Neural cell (in vitro differentiated cells): Measurements from ENCODE around the gene NRBP1. TPM values are rescaled to one million over a fixed set of nuclear protein-coding genes. Genes with fewer than 3 reads are reported as not detected.

ENCODE experiments used
- H2AFZ ChIP-seq: fragments of 200-600, 300-800 bp; sonication (generic), shearing (Covaris generic); 2 replicates; pipeline ENCODE4 v1.6.0; 2014; ENCODE audit warnings: low read depth, mild to moderate bottlenecking, antibody characterized with exemption, low read length, moderate library complexity
- H3F3A ChIP-seq: fragments of 200-600 bp; shearing (Covaris generic); 2 replicates; pipeline ENCODE4 v1.6.1; 2016; ENCODE audit warnings: mild to moderate bottlenecking, moderate library complexity, mixed read lengths, antibody characterized with exemption, low read length; ENCODE audit not compliant: insufficient read depth, poor library complexity, severe bottlenecking
- H3K27ac ChIP-seq: fragments of 200-600, 300-800 bp; sonication (generic), shearing (Covaris generic); 2 replicates; pipeline ENCODE4 v1.5.1; 2014; ENCODE audit warnings: mild to moderate bottlenecking, low read length, moderate library complexity
- H3K27me3 ChIP-seq: fragments of 300-800, 200-600 bp; sonication (generic), shearing (Covaris generic); 2 replicates; pipeline ENCODE4 v1.6.0; 2014; ENCODE audit warnings: mild to moderate bottlenecking, low read depth, low read length, moderate library complexity; ENCODE audit not compliant: insufficient read depth
- H3K36me3 ChIP-seq: fragments of 300-800, 200-600 bp; sonication (generic), shearing (Covaris generic); 2 replicates; pipeline ENCODE4 v1.5.1; 2014; ENCODE audit warnings: mild to moderate bottlenecking, antibody characterized with exemption, low read length, moderate library complexity; ENCODE audit not compliant: insufficient read depth
- H3K4me2 ChIP-seq: fragments of 300-800, 200-600 bp; sonication (generic), shearing (Covaris generic); 2 replicates; pipeline ENCODE4 v1.6.0; 2014; ENCODE audit warnings: mild to moderate bottlenecking, low read length
- H3K4me3 ChIP-seq: fragments of 300-800, 200-600 bp; sonication (generic), shearing (Covaris generic); 2 replicates; pipeline ENCODE4 v1.5.1; 2014; ENCODE audit warnings: mild to moderate bottlenecking, low read length, moderate library complexity
- H3K79me2 ChIP-seq: fragments of 200-600 bp; shearing (Covaris generic); replicated peaks from 2 replicates; pipeline ENCODE4 v1.6.0; 2014; ENCODE audit warnings: mild to moderate bottlenecking, low read length, moderate library complexity; ENCODE audit not compliant: insufficient read depth
- H3K9ac ChIP-seq: fragments of 300-800, 200-600 bp; sonication (generic), shearing (Covaris generic); 2 replicates; pipeline ENCODE4 v1.6.1; 2016; ENCODE audit warnings: mild to moderate bottlenecking, low read length, mixed read lengths
- H3K9me2 ChIP-seq: fragments of 200-600 bp; shearing (Covaris generic); 2 replicates; pipeline ENCODE4 v1.6.1; 2016; ENCODE audit warnings: mild to moderate bottlenecking, low read length, mixed read lengths; ENCODE audit not compliant: insufficient read depth
- H3K9me3 ChIP-seq: fragments of 200-600, 300-800 bp; sonication (generic), shearing (Covaris generic); 2 replicates; pipeline ENCODE4 v1.6.1; 2016; ENCODE audit warnings: mild to moderate bottlenecking, mixed run types, low read length, moderate library complexity, mixed read lengths
- H4K20me1 ChIP-seq: fragments of 200-600 bp; shearing (Covaris generic); 2 replicates; pipeline ENCODE4 v1.6.1; 2016; ENCODE audit warnings: mild to moderate bottlenecking, mixed run types; ENCODE audit not compliant: insufficient read depth
- EP300 ChIP-seq: fragments of 450-650 bp; conservative IDR thresholded peaks from 2 replicates; pipeline ENCODE4 v1.6.1; 2014; ENCODE audit warnings: antibody characterized with exemption, mild to moderate bottlenecking, moderate library complexity; ENCODE audit not compliant: poor library complexity, severe bottlenecking
- EZH2 ChIP-seq: fragments of 200-600, 300-800 bp; shearing (Covaris generic), sonication (generic); IDR thresholded peaks from 2 replicates; pipeline ENCODE4 v1.6.1; 2014; ENCODE audit warnings: antibody characterized with exemption, low read length, borderline replicate concordance, mild to moderate bottlenecking; ENCODE audit not compliant: insufficient read depth, poor library complexity, severe bottlenecking
- MXI1 ChIP-seq: fragments of 450-650 bp; conservative IDR thresholded peaks from 2 replicates; pipeline ENCODE4 v1.6.1; 2014; ENCODE audit warnings: antibody characterized with exemption, mild to moderate bottlenecking; ENCODE audit not compliant: poor library complexity, severe bottlenecking
- POLR2AphosphoS5 ChIP-seq: IDR thresholded peaks from 2 replicates; pipeline ENCODE4 v1.6.1; 2012
- RAD21 ChIP-seq: fragments of 450-650 bp; conservative IDR thresholded peaks from 2 replicates; pipeline ENCODE4 v1.6.1; 2014; ENCODE audit warnings: antibody characterized with exemption, mild to moderate bottlenecking, moderate library complexity
- SMC3 ChIP-seq: fragments of 450-650 bp; conservative IDR thresholded peaks from 2 replicates; pipeline ENCODE4 v1.6.1; 2014; ENCODE audit warnings: antibody characterized with exemption, mild to moderate bottlenecking, moderate library complexity; ENCODE audit not compliant: poor library complexity
- TAF1 ChIP-seq: IDR thresholded peaks from 2 replicates; pipeline ENCODE4 v1.6.1; 2012; ENCODE audit warnings: low read depth
- polyA plus RNA-seq: library from polyadenylated mRNA; depleted of rRNA; stranded (reverse); fragments of >200 nt; gene quantifications from 2 replicates; pipeline ENCODE4 v1.2.3, GENCODE V29; 2014
- TF ChIP-seq, protein P1 (sequence below): fragments of 450-650 bp; IDR thresholded peaks from 2 replicates; pipeline ENCODE4 v1.5.1; 2014; ENCODE audit warnings: antibody characterized with exemption, mild to moderate bottlenecking, moderate library complexity; ENCODE audit not compliant: poor library complexity, severe bottlenecking
- TF ChIP-seq, protein P2 (sequence below): IDR thresholded peaks from 2 replicates; pipeline ENCODE4 v1.6.1; 2012; ENCODE audit warnings: borderline replicate concordance

The NRBP1 gene
- polyA plus RNA-seq, 1 donor from 2014 or later, result 115 TPM

DNA sequence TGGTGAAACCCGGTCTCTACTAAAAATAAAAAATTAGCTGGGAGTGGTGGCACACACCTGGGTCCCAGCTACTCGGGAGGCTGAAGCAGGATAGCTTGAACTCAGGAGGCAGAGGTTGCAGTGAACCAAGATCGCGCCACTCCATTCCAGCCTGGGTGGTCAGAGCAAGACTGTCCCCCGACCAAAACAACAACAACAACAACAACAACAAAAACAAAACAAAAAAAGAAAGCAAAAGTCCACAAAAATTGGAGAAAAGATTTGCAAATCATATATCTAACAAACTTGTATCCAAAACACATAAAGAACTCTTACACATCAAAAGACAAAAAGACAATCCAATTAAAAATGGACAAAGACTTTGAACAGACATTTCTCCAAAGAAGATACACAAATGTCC is 29.5 kb upstream of the NRBP1 start:
- H3K27me3 ChIP-seq, result no peaks in the 10 kb centered on the region
- H3K4me2 ChIP-seq, result no peak overlapping the region
- no peak overlapping the region for H3K4me3 ChIP-seq
- H3K9me3 ChIP-seq, result no peaks in the 10 kb centered on the region
- peaks cover 51% of the 10 kb centered on the region for H3K79me2 ChIP-seq
- no peaks in the 10 kb centered on the region for H3K9me2 ChIP-seq
- H3K27ac ChIP-seq, result no peak overlapping the region
- no peaks in the 10 kb centered on the region for H3F3A ChIP-seq
- no peaks in the 10 kb centered on the region for H3K36me3 ChIP-seq
- no peak overlapping the region for H2AFZ ChIP-seq
- H4K20me1 ChIP-seq, result no peaks in the 10 kb centered on the region
- H3K9ac ChIP-seq, result no peak overlapping the region
- TF ChIP-seq TAF1, result no peak
- no peak for TF ChIP-seq EZH2
- no peak for TF ChIP-seq MXI1
- no peak for TF ChIP-seq EP300
- TF ChIP-seq POLR2AphosphoS5, result no peak
- TF ChIP-seq, protein P1, sequence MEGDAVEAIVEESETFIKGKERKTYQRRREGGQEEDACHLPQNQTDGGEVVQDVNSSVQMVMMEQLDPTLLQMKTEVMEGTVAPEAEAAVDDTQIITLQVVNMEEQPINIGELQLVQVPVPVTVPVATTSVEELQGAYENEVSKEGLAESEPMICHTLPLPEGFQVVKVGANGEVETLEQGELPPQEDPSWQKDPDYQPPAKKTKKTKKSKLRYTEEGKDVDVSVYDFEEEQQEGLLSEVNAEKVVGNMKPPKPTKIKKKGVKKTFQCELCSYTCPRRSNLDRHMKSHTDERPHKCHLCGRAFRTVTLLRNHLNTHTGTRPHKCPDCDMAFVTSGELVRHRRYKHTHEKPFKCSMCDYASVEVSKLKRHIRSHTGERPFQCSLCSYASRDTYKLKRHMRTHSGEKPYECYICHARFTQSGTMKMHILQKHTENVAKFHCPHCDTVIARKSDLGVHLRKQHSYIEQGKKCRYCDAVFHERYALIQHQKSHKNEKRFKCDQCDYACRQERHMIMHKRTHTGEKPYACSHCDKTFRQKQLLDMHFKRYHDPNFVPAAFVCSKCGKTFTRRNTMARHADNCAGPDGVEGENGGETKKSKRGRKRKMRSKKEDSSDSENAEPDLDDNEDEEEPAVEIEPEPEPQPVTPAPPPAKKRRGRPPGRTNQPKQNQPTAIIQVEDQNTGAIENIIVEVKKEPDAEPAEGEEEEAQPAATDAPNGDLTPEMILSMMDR, result no peak
- TF ChIP-seq, protein P2, sequence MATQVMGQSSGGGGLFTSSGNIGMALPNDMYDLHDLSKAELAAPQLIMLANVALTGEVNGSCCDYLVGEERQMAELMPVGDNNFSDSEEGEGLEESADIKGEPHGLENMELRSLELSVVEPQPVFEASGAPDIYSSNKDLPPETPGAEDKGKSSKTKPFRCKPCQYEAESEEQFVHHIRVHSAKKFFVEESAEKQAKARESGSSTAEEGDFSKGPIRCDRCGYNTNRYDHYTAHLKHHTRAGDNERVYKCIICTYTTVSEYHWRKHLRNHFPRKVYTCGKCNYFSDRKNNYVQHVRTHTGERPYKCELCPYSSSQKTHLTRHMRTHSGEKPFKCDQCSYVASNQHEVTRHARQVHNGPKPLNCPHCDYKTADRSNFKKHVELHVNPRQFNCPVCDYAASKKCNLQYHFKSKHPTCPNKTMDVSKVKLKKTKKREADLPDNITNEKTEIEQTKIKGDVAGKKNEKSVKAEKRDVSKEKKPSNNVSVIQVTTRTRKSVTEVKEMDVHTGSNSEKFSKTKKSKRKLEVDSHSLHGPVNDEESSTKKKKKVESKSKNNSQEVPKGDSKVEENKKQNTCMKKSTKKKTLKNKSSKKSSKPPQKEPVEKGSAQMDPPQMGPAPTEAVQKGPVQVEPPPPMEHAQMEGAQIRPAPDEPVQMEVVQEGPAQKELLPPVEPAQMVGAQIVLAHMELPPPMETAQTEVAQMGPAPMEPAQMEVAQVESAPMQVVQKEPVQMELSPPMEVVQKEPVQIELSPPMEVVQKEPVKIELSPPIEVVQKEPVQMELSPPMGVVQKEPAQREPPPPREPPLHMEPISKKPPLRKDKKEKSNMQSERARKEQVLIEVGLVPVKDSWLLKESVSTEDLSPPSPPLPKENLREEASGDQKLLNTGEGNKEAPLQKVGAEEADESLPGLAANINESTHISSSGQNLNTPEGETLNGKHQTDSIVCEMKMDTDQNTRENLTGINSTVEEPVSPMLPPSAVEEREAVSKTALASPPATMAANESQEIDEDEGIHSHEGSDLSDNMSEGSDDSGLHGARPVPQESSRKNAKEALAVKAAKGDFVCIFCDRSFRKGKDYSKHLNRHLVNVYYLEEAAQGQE, result no peak
- no peak for TF ChIP-seq RAD21
- no peak for TF ChIP-seq SMC3

DNA sequence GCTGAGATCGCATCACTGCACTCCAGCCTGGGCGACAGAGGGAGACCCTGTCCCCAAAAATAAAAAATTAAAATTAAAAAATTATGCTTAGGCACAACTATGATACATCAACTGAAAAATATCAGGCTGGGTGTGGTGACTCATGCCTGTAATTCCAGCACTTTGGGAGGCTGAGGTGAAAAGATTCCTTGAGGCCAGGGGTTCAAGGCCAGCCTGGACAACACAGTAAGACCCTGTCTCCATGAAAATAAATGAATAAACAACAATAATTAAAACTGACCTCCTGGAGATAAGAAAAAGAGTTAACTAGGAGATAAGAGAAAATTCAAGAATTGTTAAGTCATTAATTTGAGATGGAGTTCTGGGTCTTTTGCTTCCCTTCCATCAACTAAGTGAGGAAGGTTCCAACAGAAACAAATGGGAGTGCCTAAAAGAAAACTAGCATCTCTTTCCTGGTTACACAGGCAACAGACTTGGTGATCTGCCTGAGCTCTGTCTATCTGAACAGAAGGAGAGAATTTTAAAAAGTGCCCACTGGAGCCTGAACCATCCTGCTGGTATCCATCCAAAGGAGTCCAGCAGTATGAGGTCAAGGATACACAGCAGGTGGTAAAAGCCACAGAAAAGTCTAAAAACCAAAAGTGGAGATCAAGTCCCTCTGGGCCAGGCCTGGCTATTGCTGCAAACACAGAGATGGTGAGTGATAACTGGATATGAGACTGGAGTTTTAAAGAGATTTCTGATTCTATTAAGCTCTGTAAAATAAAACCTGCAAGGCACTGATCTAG is 27.9 kb upstream of the NRBP1 start:
- no peak overlapping the region for H3K9ac ChIP-seq
- peaks cover 58% of the 10 kb centered on the region for H3K79me2 ChIP-seq
- no peak overlapping the region for H2AFZ ChIP-seq
- no peaks in the 10 kb centered on the region for H4K20me1 ChIP-seq
- no peaks in the 10 kb centered on the region for H3K36me3 ChIP-seq
- no peaks in the 10 kb centered on the region for H3K9me3 ChIP-seq
- no peaks in the 10 kb centered on the region for H3F3A ChIP-seq
- H3K9me2 ChIP-seq, result no peaks in the 10 kb centered on the region
- H3K4me3 ChIP-seq, result no peak overlapping the region
- TF ChIP-seq RAD21, result no peak
- TF ChIP-seq SMC3, result no peak
- TF ChIP-seq MXI1, result no peak
- TF ChIP-seq, protein P2, result no peak
- TF ChIP-seq POLR2AphosphoS5, result no peak
- TF ChIP-seq EP300, result no peak
- no peak for TF ChIP-seq EZH2
- TF ChIP-seq, protein P1, result no peak
- no peak for TF ChIP-seq TAF1
- H3K27me3 ChIP-seq, result no peaks in the 10 kb centered on the region
- H3K27ac ChIP-seq, result no peak overlapping the region
- H3K4me2 ChIP-seq, result no peak overlapping the region
